ENCODE results near the gene SLC38A10.
A peak's percentile ranks its signal among the peaks of the same experiment; 100 is the strongest.

- TF ChIP-seq POLR2A (IDR thresholded peaks at IDR 0.05) = no peak
- TF ChIP-seq, protein P1, sequence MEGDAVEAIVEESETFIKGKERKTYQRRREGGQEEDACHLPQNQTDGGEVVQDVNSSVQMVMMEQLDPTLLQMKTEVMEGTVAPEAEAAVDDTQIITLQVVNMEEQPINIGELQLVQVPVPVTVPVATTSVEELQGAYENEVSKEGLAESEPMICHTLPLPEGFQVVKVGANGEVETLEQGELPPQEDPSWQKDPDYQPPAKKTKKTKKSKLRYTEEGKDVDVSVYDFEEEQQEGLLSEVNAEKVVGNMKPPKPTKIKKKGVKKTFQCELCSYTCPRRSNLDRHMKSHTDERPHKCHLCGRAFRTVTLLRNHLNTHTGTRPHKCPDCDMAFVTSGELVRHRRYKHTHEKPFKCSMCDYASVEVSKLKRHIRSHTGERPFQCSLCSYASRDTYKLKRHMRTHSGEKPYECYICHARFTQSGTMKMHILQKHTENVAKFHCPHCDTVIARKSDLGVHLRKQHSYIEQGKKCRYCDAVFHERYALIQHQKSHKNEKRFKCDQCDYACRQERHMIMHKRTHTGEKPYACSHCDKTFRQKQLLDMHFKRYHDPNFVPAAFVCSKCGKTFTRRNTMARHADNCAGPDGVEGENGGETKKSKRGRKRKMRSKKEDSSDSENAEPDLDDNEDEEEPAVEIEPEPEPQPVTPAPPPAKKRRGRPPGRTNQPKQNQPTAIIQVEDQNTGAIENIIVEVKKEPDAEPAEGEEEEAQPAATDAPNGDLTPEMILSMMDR (IDR thresholded peaks at IDR 0.05) = no peak
- no peak for TF ChIP-seq EP300 (IDR thresholded peaks at IDR 0.05)
- peak in 1 of 4 donors; percentile 3 for TF ChIP-seq POLR2AphosphoS5 (IDR thresholded peaks at IDR 0.05)
Measured at GRCh38 chr17:81245665-81246342, 49.3 kb downstream of the SLC38A10 start.
